Astrocyte (in vitro differentiated cells and primary cell): Measurements from ENCODE around the gene FITM1. TPM values are rescaled to one million over a fixed set of nuclear protein-coding genes. Genes with fewer than 3 reads are reported as not detected.

Experiments used
- DNase-seq: peaks from one replicate; pipeline ENCODE4 v3.0.0-alpha.2; 2010; ENCODE audit warnings: low read depth
- FAIRE-seq: peaks from 2 replicates; lab custom pipeline; 2011; peaks lifted over from hg19 to GRCh38; lab: Jason Lieb, UNC
- H2AFZ ChIP-seq: 2 replicates; pipeline ENCODE4 v1.6.0; 2012; ENCODE audit warnings: low read depth, low read length, inconsistent platforms
- H3K27ac ChIP-seq: 2 replicates; pipeline ENCODE4 v1.5.1; 2011; ENCODE audit warnings: low read depth, low read length, inconsistent platforms
- H3K27me3 ChIP-seq: 2 replicates; pipeline ENCODE4 v1.6.0; 2011; ENCODE audit warnings: low read length, inconsistent platforms; ENCODE audit not compliant: insufficient read depth
- H3K36me3 ChIP-seq: 2 replicates; pipeline ENCODE4 v1.5.1; 2011; ENCODE audit warnings: low read length, inconsistent platforms; ENCODE audit not compliant: insufficient read depth
- H3K4me1 ChIP-seq: 2 replicates; pipeline ENCODE4 v1.5.1; 2011; ENCODE audit warnings: low read length, inconsistent platforms; ENCODE audit not compliant: insufficient read depth
- H3K4me2 ChIP-seq: 2 replicates; pipeline ENCODE4 v1.6.0; 2012; ENCODE audit warnings: low read length, inconsistent platforms
- H3K4me3 ChIP-seq: 2 replicates; pipeline ENCODE4 v1.5.1; 2011; ENCODE audit warnings: low read depth, mild to moderate bottlenecking, low read length, inconsistent platforms; ENCODE audit not compliant: insufficient read depth
- H3K79me2 ChIP-seq: 2 replicates; pipeline ENCODE4 v1.6.0; 2012; ENCODE audit warnings: mild to moderate bottlenecking, low read length, inconsistent platforms; ENCODE audit not compliant: insufficient read depth
- H3K9ac ChIP-seq: 2 replicates; pipeline ENCODE4 v1.6.0; 2012; ENCODE audit warnings: mild to moderate bottlenecking, low read length, inconsistent platforms
- H3K9me3 ChIP-seq: 2 replicates; pipeline ENCODE4 v1.5.1; 2012; ENCODE audit warnings: low read depth, mild to moderate bottlenecking, low read length, inconsistent platforms; ENCODE audit not compliant: insufficient read depth
- H4K20me1 ChIP-seq: 2 replicates; pipeline ENCODE4 v1.6.0; 2012; ENCODE audit warnings: low read length, inconsistent platforms; ENCODE audit not compliant: insufficient read depth
- H3K27ac Mint-ChIP-seq: one replicate; pipeline ENCODE4 v1.8.0; 2021; ENCODE audit warnings: mild to moderate bottlenecking, mixed read lengths; ENCODE audit not compliant: unreplicated experiment
- H3K27me3 Mint-ChIP-seq: one replicate; pipeline ENCODE4 v1.8.0; 2021; ENCODE audit warnings: low read depth, mixed read lengths; ENCODE audit not compliant: unreplicated experiment
- H3K36me3 Mint-ChIP-seq: one replicate; pipeline ENCODE4 v1.8.0; 2021; ENCODE audit warnings: low read depth, mixed read lengths; ENCODE audit not compliant: unreplicated experiment
- H3K4me1 Mint-ChIP-seq: one replicate; pipeline ENCODE4 v1.8.0; 2021; ENCODE audit warnings: low read depth, mixed read lengths; ENCODE audit not compliant: unreplicated experiment
- H3K4me3 Mint-ChIP-seq: one replicate; pipeline ENCODE4 v1.8.0; 2021; ENCODE audit warnings: mild to moderate bottlenecking, moderate library complexity, mixed read lengths; ENCODE audit not compliant: unreplicated experiment
- H3K9me3 Mint-ChIP-seq: one replicate; pipeline ENCODE4 v1.8.0; 2021; ENCODE audit warnings: mild to moderate bottlenecking, mixed read lengths; ENCODE audit not compliant: unreplicated experiment
- CTCF ChIP-seq: IDR thresholded peaks from 2 replicates; pipeline ENCODE4 v1.5.1; 2011; ENCODE audit warnings: low read depth, mild to moderate bottlenecking, inconsistent platforms, low read length, moderate library complexity; ENCODE audit not compliant: insufficient read depth
- EZH2 ChIP-seq: IDR thresholded peaks from 2 replicates; pipeline ENCODE4 v1.6.1; 2012; ENCODE audit warnings: mild to moderate bottlenecking, low read length, inconsistent platforms; ENCODE audit not compliant: insufficient read depth
- total RNA-seq: library from RNA; stranded (reverse); gene quantifications from 2 replicates; pipeline ENCODE4 v1.2.1, GENCODE V29; 2021

The FITM1 gene
- total RNA-seq, 1 donor from 2014 or later: 0.25 TPM

DNA sequence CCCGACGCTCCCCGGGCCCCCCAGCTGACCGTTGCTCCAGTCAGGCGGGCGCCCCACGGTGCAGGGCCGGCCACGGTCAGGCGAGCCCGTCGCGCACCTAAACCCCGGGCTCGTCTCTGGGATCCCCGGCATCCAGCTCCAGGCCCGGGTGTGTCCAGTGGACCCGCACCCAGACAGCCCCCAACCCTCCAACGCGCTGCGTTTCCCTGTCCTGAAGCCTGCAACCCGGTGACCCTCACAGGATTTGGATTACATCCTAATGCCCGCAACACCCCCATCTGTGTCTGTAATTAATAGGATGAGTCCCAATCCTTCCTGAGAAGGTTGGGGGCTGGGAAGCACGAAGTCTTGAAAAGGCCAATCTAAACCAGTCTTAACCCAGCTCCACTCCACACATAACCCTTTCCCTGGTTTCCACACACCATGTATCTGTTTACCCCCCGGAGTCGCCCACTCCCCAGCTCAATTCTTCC, 48.7 kb upstream of the FITM1 start:
- Histone ChIP-seq H3K79me2 (no peaks in the 10 kb centered on the region), H3K9me3 (no peaks in the 10 kb centered on the region), H3K4me1 (peaks cover 10% of the 10 kb centered on the region), H3K27ac (no peak overlapping the region), H3K9ac (no peak overlapping the region), H4K20me1 (no peaks in the 10 kb centered on the region), H2AFZ (no peak overlapping the region), H3K4me2 (peak overlapping the region; percentile 98), H3K27me3 (peaks cover 35% of the 10 kb centered on the region), H3K36me3 (no peaks in the 10 kb centered on the region), H3K4me3 (no peak overlapping the region)
- no peaks in the 10 kb centered on the region for H3K9me3 Mint-ChIP-seq
- DNase-seq: no peak
- peaks cover 78% of the 10 kb centered on the region for H3K27me3 Mint-ChIP-seq
- H3K4me1 Mint-ChIP-seq: no peaks in the 10 kb centered on the region
- TF ChIP-seq EZH2 (peak; percentile 42), CTCF (no peak)
- peak overlapping the region; percentile 84 for H3K4me3 Mint-ChIP-seq
- H3K36me3 Mint-ChIP-seq: no peaks in the 10 kb centered on the region
- FAIRE-seq: no peak
- no peak overlapping the region for H3K27ac Mint-ChIP-seq

- Histone ChIP-seq H3K79me2 (no peaks in the 10 kb centered on the region), H2AFZ (no peak overlapping the region), H3K4me1 (peaks cover 10% of the 10 kb centered on the region), H4K20me1 (no peaks in the 10 kb centered on the region), H3K4me3 (no peak overlapping the region), H3K36me3 (no peaks in the 10 kb centered on the region), H3K9me3 (no peaks in the 10 kb centered on the region), H3K9ac (no peak overlapping the region), H3K4me2 (no peak overlapping the region), H3K27ac (no peak overlapping the region), H3K27me3 (peaks cover 37% of the 10 kb centered on the region)
- FAIRE-seq: no peak
- peak overlapping the region; percentile 84 for H3K4me3 Mint-ChIP-seq
- H3K27me3 Mint-ChIP-seq: peaks cover 81% of the 10 kb centered on the region
- no peaks in the 10 kb centered on the region for H3K36me3 Mint-ChIP-seq
- TF ChIP-seq EZH2: no peak
- TF ChIP-seq CTCF: no peak
- H3K9me3 Mint-ChIP-seq: no peaks in the 10 kb centered on the region
- no peak for DNase-seq
- H3K27ac Mint-ChIP-seq: no peak overlapping the region
- no peaks in the 10 kb centered on the region for H3K4me1 Mint-ChIP-seq
Observed at GRCh38 chr14:24082411-24083080, 47.9 kb upstream of the FITM1 start.

DNA sequence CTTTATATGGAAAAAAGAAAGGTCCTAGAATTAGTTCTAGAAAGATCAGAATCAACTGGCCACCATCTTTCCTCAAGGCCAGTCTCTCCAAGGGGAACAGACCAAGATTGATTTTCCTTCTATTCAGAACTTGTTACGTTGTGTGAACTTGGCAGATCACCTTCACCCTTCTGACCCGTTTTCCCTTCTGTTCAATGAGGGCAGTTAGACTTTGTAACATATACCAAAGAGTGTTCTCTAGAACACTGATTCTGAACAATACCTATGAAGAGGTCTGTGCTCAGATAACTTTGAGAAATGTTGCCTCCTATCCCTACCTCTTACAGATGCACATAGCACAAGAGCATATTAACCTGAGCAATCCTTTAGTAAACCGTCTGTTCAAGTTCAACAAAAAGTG, 47.0 kb upstream of the FITM1 start:
- H3K9me3 Mint-ChIP-seq: no peaks in the 10 kb centered on the region
- no peaks in the 10 kb centered on the region for H3K36me3 ChIP-seq
- H2AFZ ChIP-seq: no peak overlapping the region
- DNase-seq (no peak), FAIRE-seq (no peak)
- H3K4me3 Mint-ChIP-seq: no peak overlapping the region
- H3K27me3 Mint-ChIP-seq: peaks cover 74% of the 10 kb centered on the region
- H3K4me3 ChIP-seq: no peak overlapping the region
- H4K20me1 ChIP-seq: no peaks in the 10 kb centered on the region
- no peak overlapping the region for H3K27ac ChIP-seq
- peaks cover 35% of the 10 kb centered on the region for H3K27me3 ChIP-seq
- no peaks in the 10 kb centered on the region for H3K79me2 ChIP-seq
- H3K27ac Mint-ChIP-seq: no peak overlapping the region
- no peak for TF ChIP-seq CTCF
- no peak for TF ChIP-seq EZH2
- no peaks in the 10 kb centered on the region for H3K9me3 ChIP-seq
- peaks cover 10% of the 10 kb centered on the region for H3K4me1 ChIP-seq
- H3K9ac ChIP-seq: no peak overlapping the region
- no peak overlapping the region for H3K4me2 ChIP-seq
- H3K4me1 Mint-ChIP-seq: no peaks in the 10 kb centered on the region
- H3K36me3 Mint-ChIP-seq: no peaks in the 10 kb centered on the region
